Cerebellar nuclear complex (tissue), 1 donor: ENCODE data around the gene PAPOLA.

Experiments
- DNase-seq, 2 experiments: peaks; one replicate each; lab custom pipeline; 2025; lab: John Stamatoyannopoulos, UW

Gene PAPOLA

GRCh38 chr14:96565811-96566210 is 63.6 kb downstream of the PAPOLA start:
- no peak for DNase-seq

- no peak for DNase-seq
These were observed 65.2 kb downstream of the PAPOLA start for GRCh38 chr14:96567289-96567899.

DNA sequence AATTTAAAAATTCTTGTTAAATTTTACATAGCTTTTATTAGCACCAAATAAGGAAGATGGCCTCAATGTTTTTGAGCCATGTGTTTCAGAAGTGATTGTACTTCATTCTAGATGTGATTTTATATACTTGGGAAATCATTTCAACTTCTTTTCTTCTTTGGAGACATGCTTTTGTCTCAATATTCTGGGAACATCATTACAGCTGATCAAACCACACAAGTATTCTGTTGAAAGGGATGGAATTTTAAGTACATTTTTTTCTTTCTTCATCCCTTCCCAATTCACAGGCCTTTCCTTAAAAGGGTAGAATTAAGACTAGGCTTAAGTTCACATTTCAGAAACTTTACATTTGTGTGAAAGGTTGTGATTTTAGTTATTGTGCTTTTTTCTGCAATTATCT is 66.4 kb downstream of the PAPOLA start:
- no peak for DNase-seq

DNA sequence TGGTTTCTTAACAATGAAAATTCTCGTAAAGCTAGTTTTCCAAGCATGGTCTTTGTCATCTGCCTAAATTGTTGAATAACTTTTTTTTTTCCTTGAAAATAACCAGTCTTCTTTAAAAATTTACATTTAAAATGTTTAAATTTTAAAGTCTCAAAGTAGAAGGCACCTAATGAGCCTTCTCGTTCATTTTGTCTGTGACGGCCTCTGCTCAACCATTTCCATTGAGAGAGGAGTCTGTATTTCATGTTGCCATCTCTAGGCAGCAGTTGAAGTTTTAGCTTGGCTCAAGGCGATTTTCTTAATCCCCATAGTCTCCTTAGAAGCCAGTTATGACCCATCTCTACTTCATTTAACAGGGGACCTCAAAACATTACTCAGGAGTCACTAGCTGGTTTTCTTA is 69.1 kb downstream of the PAPOLA start:
- no peak for DNase-seq

DNA sequence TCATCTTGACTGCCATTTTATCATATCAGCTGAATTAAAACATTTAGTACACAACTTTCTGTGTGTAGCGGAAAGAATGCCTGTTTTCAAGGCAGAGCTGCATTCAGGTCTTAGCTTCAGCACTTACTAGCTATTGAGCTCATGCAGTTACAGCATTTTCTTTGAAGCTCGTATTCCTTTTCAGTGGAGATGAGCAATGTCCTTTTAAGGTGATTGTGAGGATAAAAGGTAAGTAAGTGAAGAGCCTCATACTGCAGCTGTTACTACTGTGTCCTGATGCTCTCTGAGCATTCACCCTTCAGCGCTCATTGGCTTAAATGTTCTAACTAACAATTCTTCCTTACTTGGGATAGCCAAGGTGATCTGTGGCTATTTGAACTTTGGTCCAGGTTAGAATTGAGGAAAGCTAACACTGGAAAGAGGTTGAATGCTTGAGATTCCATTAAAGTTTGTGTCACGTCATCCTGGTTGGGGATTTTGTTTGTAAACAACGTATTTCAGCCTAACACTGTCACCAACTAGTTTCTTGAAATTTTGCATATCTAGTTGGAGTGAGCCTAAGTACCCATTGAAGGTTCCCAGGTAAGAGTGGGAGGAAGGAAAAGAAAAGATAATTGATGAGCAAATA is 71.4 kb downstream of the PAPOLA start:
- no peak for DNase-seq

- DNase-seq: no peak
These were observed 72.0 kb downstream of the PAPOLA start for GRCh38 chr14:96574171-96574632.

DNA sequence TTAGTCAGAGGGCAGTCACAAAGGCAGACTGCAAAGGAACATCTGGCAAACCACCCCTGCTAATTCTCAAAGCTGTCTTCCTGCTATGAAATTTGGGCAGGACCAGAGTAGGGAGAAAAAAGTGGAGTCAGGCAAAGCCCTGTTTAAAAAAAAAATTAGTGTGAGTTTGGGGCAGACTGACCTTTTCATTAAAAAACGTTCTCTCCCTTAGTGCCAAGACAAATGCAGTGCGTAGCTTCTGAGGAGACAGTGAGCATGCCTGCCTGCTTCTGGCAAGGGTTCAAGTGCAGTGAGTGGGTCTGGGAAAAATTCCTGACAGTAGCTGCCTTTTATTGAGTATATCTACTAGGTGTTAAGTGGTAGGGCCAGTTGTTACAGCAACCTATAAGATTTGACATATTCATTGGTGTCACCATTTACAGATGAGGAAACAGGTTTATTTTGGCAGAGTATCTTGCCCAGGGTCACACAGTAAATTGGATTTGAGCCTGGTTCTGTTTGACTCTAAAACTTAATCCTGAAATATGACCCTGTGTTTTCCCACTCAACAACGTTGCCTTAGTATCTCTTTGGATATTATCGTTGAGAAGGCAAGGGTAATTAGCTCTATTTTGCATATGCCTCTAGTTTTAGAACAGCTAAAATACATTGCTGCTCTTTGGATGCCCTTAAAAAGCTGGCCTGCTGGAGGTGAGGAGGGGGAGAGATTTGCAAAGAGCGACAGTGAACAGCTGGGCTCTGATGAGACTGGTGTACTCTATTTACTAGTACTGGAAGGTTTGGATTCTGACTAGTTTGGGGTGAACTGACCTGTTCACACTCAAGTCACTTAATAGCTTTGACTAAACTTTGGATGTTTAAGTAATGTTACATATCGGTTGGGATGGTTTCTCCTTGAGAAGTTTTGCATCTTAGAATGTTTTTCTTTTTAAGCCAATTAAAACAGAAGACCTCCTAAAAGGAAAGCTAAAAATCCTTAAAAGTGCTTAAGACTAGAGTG is 72.8 kb downstream of the PAPOLA start:
- no peak for DNase-seq

DNA sequence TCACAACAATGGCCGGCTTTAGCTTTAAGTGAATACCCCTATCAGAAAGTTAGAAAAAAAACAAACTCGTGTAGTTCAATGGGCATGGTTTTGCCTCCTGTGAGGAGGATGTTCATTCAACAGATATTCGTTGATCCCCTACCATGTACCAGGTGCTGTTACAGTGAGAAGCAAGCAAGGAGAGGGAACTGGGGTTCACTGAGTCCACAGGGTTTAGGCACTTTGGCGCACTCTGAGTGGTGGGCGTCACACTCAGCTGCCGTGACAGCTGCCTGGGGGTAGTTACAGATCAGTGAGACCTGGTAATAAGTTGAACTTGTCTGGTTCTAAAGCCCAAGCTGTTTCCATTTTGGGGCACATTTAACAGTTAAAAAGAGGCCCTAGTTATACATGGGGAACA is 74.2 kb downstream of the PAPOLA start:
- no peak for DNase-seq

- DNase-seq: no peak
These were observed 74.8 kb downstream of the PAPOLA start for GRCh38 chr14:96576937-96577336.

DNA sequence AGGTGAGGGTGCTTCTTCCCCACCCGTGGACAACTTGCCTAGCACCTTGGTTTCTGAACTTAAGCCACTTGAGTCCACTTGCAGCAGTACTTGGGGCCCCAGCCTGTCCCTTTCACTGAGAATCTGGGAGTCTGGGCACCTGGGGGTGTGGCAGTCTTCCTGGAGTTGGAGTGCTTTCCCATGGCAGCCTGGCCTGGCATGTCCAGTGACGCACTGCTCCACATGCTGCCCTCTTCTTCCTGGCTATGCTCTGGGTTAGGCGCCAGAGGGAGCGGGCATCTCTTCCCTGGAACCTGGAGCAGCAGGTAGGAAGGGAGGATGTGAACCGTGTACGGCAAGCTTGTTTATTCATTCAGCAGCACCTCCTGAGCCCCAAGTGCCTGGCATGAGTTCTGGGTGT is 76.4 kb downstream of the PAPOLA start:
- DNase-seq: no peak

DNA sequence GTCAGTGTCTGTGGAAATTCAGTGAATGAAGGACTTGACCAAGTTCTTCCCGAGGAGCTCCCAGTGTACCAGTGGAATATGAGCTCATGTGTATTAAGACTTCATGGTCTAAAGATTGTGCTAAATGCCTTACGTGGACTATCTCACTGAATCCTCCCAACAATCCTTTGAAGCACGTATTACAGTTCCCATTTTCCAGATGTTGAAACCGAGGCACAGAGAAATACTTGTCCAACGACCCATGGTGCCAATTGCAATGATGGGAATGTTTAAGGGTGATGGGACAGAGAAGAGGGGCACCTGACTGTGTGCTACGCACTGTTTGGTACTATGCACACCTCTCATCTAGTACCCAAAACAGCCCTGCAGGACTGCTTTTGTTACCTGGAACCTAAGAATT is 77.2 kb downstream of the PAPOLA start:
- no peak for DNase-seq

GRCh38 chr14:96579855-96580254 is 77.7 kb downstream of the PAPOLA start:
- DNase-seq: no peak

DNA sequence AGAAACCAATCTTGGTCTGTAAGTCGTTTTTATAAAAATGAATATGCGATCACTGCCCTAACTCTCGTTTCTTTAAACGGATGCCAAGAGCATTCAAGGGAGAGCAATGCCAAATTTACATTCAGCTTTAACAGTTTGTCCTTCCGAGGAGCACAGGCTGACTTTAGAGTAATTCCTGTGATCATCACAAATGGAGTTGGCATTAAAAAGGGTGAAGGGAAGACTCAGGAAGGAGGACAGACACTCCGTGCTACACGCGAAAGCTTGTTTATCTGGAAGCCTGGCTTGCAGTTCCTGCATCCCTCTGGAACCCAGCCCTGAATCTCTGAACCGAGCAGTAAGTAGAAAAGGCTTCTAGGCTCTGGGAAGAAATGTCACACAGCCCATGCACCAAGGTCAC is 78.4 kb downstream of the PAPOLA start:
- no peak for DNase-seq

DNA sequence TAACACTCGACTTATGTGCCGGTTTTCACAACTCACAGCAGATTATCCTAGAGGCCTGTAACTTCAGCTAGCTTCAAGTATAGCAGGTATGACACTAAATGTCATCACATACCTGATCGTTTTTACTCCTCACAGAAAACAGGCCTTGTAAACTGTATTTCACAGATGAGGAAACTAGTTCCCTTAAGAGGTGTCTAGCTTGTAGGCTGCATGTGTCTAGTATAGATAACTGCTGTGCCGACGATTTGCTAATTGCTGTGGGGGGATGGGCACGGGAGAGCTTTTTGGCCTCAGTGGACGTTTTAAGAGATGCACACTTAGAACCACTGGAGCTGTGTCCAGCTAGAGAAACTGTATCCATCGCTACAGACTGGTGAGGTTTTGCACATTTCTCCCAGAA is 78.8 kb downstream of the PAPOLA start:
- DNase-seq: no peak

DNA sequence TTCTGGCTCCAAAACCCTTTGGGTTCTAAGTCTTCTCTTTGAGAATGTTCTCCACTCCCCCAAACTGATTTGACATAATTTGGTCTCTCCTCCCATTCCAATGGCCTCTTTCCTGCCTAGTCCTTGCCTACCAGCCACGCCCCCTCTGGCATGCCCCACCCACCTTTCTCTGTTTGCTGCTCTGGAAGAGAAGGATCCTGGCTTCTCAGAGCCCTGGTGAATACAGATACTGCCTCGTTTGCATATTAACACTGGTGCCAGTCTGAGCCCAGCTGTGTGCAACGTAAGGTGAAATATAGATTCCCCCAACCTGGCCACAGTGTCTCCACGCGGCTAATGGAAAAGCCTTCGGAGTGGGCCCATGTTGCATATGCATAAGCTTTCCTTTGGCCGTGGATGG is 79.7 kb downstream of the PAPOLA start:
- no peak for DNase-seq

DNA sequence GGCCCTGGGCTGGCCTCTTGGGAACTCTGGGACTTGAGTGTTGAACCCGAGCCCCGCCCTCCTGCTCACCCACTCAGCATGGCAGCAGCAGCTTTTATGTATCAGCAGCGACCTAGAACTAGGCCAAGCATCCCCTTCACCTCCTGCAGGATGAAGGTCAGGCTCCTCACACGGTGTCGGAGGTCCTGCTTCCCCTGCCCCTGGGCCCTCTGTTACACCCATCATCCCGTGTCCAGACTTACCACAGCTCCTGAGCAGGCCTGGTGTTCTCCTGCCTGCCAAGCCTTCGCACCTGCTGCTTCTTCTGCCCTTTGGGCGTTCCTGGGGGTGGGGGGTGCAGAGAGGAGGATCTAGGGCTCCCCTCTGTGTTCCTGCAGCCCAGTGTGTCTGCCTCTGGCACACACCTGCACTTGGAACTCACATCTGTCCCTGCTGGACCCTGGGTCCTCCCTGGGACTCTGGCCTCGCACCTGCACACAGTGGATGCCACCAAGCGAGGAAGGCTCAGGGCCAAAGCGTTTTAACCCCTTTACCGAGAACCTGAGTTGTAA is 80.3 kb downstream of the PAPOLA start:
- DNase-seq: no peak

DNA sequence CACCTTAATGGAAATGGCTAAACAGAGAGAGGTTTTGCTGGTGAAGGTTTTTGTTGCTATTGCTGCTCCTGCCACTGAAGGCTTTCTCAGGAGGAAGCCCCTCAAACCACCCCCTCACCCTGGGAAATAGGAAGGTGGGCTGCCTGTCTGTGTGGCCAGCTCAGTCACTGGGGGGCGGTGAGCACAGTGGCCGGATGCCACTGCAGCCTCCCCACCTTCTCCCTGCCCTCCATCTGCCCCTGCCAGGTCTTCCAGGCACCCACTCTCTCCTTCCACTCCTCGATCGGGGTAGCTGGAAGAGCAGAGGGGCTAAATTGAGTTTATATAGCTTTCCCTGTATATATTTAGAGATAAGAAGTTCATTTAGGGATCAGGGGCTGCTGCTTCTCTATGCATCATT is 80.8 kb downstream of the PAPOLA start:
- DNase-seq: no peak

DNA sequence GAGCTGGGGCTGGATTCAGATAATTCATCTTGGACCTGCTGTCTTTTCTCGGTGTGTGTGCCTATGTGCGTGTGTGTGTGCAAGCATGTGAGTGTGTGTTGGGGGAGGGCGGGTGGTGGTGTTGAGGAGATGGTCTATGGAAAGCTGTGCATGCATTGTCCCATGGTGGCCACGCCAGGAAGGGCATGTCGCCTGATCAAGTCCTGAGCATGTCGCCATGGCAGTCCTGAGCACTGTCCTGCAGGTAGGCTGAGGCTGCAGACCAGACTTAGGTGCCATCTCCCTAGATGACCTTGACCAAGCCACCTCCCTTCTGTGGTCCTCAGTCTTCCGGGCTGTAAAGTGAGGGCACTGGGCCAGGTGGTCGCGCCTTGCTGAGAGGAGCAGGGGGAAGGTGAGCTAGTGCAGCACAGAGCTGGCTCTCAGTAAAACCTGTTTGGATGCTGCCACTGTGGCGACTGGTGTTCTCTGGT is 81.4 kb downstream of the PAPOLA start:
- no peak for DNase-seq

DNA sequence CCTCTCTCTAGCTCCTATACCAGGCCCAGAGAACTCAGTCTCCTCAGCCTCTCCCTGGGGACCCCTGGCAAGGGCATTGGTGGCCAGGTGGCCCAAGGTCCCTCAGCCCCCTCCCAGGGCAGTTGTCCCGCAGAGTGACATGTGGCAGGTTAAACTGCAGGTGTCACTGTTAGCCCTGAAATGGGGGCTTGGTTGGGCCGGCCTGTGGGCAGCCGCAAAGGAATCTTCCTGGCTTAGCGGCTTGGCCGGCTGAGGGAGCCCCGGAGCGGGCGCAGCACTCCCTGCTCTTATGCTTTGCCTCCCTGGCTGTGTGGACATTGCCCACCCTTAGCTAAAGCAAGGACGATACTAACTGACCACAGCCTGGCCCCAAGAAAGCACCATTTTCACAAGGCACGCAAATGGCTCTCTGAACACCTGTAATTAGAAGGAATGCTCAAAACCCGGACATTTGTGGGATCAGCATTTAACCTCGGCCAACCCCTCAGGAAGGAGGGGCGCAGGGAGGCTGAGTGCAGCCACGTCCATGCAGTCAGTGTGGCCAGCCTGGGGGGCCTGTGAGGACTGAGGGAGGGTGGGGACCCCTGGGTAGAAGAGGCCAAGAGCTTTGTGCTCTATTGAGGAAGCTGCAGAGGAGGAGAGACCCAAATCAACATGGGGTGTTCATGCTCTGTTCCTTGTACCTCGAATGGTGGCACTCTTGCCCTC is 82.2 kb downstream of the PAPOLA start:
- no peak for DNase-seq

DNA sequence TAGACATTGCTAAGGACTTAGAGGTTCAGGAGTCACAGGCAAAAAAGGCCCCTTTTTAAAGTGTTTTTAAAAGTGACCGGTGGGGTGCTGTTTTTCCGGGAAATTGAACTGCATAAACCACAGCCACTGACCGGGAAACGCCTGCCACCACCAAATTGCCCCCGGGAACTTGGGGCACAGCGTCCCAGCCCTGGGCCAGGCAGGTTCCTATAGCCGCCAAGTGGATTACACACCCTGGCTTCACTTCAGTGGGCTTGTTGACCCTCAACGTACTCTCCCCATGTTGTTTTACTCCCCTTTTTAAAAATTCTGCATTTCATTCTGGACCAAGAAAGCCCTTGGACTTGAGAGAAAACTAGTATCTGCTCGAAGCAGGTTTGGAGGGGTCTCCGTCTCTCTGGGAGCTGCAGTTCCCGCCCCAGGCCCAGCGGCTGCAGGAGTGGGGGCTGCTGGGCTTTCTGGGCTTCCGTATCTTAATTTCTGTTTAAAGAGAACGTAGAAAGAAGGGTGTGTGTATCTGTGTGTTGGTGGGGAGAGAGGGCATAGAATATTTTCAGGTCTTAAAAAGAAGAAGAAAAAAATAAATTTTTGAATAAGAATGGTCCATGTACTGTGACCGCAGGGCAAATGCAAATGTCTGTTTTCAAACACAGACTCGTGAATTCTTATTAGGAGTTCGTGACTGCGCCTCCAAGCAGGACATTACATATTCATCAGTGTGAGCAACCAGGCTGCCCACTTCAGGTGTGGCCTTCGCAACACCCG is 82.9 kb downstream of the PAPOLA start:
- no peak for DNase-seq

DNA sequence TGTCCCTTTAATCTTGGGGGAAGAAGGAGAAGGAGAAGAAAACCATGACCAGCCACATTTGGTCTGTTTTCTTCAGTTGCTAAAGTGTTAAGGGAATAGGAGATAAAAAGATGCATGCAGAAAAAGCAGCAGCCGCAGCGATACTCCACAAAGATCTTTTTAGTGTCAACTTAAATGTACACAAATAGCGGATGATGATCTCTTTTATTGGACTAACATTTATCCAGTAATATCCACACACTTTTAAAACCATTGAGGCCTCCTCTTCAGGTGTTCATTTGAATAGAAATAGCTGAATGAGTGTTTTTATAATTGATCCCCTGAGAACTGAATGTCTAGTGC is 83.5 kb downstream of the PAPOLA start:
- no peak for DNase-seq
